ENCODE results near the gene TMEM51.

The TMEM51 gene

DNA sequence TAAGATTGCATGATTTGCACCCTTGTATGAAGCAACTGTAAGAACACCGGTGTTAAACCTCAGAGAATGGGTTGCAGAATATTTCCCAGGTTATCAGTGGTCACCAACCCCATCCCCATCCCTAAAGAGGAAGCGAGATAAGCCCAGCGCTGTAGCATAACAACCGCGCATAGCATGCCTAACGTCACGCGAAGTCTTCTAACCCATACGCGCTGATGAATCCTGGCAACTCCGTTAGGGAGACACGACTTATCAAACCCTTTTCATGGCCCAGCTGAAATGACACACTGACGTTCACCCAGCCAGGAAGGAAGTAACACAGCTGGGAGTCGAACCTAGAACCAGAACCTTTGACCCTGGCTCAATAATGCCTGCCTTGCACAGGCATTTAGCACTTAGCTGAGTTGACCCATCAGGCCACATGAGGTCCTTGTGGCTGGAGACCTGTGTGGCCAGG lies 24.2 kb downstream of the TMEM51 start:
- DNase-seq (ENCODE audit: low spot score): no peak

DNA sequence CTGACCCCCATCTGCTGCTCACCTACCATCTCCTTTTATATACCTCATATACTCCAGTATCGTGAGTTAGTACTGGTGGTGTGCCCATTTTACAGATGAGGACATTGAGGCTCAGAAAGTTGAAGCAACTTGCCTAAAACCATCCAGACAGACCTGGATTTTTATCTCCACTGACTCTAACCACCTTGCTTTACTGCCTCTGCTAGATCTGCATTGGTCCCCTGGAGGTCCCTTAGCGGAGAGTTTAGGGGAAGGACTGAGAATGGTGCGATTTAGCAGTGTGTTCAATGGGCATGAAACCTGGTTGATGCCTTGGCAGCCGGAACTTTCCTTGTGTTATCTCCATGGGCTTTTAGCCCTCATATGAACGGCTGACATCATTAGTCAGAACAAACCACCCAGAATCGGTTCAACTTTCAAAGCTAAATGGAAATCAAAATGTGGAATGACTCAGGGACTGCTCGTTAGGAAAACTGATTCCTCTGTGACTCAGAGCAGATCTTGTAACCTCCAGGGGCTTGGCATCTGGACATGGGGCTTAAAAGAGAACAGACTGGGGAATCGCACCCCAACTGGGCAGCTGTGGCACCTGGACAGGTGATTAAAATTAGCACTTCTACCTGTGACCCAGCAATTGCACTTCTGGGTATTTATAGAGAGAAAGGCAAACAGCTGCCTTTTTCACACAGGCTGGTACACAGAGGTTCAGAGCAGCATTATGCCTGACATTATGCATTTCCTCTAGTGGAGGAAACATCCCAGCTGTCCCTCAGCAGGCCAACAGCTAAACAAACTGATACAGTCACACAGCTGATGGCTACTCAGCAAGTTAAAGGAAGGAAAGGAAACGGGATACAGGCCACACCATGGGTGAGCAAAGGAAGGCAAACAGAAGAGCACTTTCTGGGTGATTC lies 25.3 kb downstream of the TMEM51 start:
- DNase-seq (ENCODE audit: low spot score): no peak

GRCh38 chr1:15179485-15179883 lies 25.9 kb downstream of the TMEM51 start:
- DNase-seq (ENCODE audit: low spot score): no peak

DNA sequence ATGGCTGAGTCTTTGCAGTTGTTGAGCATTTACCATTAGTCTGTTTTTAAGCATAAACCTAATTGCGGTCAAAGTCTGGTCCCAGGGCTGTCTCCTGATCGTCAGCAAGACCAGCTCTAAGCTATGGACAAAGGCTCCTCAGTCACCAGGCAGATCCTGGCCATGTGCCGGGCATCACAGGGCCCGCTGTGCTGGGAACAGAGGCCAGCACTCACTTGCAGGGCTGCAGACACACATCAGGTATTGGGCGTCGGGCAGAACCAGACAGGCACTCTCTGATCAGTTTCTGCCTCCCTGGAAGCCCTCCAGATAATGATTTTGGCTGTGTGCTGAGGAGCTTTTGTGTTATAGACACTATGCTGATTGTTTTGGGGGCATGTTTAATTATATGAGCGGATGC lies 26.6 kb downstream of the TMEM51 start:
- peak; percentile 77 for DNase-seq (ENCODE audit: low spot score)

DNA sequence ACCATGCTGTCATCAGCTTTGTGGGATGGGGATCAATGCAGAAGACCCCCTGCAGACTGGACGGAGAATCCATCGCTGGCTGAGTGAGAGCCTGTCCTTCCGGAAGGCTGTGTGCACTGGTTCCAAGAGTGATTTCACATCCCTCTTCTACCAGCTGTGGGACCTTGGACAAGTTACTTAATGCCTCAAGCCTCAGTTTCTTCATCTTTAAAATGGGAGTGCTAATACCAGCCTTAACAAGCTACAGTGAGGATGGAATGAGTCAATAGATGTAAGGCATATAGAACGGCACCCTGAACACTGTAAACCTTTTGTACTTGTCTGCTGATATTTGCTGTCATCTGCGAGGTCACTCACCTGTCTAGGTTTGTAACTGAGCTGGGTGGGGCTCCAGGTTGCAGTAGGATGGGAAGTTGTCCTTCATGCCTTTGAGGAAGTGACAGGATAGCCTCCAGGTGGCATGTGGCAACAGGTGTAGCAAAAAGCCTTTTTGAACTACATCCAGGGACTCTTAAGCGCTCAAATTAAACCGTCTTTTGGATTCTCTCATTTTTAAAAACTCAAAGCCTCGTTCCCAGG lies 27.5 kb downstream of the TMEM51 start:
- no peak for DNase-seq (ENCODE audit: low spot score)

DNA sequence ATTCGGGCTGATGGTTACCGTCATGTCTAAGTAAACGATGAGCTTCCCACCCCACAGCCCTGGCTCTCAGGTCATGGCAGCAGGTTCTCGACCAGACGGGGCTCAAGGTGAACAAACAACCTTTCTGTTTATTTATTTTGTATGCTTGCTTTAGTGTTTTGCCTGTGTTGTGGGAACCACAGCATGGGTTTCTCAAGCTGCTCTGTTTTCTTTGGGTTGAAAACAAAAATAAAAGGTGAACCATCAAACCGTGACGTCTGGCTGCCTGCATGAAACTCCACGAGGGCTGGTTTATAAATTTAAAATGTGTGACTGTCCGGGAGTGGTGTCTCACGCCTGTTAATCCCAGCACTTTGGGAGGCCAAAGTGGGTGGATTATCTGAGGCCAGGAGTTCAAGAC lies 28.0 kb downstream of the TMEM51 start:
- DNase-seq (ENCODE audit: low spot score): no peak

- DNase-seq (ENCODE audit: low spot score): no peak
Measured at GRCh38 chr1:15184436-15185241, 31.1 kb downstream of the TMEM51 start.

- no peak for DNase-seq (ENCODE audit: low spot score)
Measured at GRCh38 chr1:15185617-15186016, 32.1 kb downstream of the TMEM51 start.

GRCh38 chr1:15186073-15186845 lies 32.7 kb downstream of the TMEM51 start:
- no peak for DNase-seq (ENCODE audit: low spot score)

- DNase-seq (ENCODE audit: low spot score): no peak
Measured at GRCh38 chr1:15186846-15187151, 33.3 kb downstream of the TMEM51 start.

- no peak for DNase-seq (ENCODE audit: low spot score)
Measured at GRCh38 chr1:15187175-15188129, 33.9 kb downstream of the TMEM51 start.

GRCh38 chr1:15188130-15188524 lies 34.6 kb downstream of the TMEM51 start:
- DNase-seq (ENCODE audit: low spot score): peak; percentile 74

- DNase-seq (ENCODE audit: low spot score): no peak
Measured at GRCh38 chr1:15188678-15189077, 35.1 kb downstream of the TMEM51 start.

- no peak for DNase-seq (ENCODE audit: low spot score)
Measured at GRCh38 chr1:15189692-15190370, 36.3 kb downstream of the TMEM51 start.

- DNase-seq (ENCODE audit: low spot score): no peak
Measured at GRCh38 chr1:15191267-15191666, 37.7 kb downstream of the TMEM51 start.

- DNase-seq (ENCODE audit: low spot score): no peak
Measured at GRCh38 chr1:15191770-15192169, 38.2 kb downstream of the TMEM51 start.

DNA sequence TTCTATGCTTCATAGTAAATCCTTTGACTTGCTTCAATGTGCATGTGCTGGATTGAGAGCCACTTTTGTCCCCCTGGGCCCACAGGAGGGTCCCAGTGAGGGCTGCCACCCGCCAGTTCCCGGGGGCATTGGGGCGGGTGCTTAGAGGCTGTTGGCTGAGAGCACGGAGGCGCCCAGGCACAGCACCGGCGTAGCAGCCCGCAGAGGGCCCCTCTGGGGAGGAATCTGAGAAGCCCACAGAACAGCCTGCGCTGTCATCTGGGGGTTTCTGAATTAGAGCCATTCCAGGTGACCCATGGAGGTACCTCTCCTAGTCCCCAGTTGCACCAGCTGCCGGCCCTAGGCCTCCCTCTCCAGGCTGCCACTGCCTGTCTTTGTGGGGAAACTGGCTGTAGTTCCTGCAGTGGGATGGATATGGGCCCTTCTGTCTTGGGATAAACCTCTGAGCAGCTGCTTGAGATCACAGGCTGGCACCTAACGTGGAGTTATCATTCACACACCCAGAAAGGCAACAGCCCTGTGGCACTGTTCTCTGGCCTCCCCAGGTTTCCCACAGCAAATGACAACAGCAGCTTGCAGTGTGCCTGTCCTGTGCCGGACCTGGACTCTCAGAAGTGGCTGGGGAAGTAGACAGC lies 39.5 kb downstream of the TMEM51 start:
- DNase-seq (ENCODE audit: low spot score): no peak

DNA sequence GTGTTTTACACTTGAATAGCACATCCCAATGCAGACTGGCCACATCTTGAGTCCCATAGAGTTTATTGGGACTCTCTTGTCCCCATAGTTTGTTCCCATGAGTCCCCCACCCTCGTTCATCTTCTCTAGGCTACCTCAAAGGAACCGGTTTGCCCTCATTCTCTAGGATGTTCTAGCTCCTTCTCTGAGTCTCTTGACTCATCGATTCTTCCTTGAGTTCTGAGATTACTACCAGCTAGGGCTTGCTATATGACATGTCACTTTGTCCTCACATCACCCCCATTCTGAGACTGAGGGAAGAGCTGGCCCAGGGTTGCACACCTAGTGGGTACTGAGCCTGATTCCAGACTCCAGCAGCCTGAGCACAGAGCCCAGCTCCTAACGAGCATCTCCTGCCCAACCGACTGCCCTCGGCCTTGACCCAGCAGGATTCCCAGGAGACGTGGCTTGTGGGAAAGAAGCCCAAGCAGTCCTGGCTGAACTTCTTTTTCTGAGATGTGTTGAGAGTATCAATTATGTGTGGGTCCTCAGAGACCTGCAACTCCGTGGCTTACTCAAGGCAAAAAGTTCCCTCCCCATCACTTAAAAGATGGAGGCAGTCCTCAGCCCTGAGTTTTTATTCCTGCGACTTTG lies 42.0 kb downstream of the TMEM51 start:
- DNase-seq (ENCODE audit: low spot score): no peak

- DNase-seq (ENCODE audit: low spot score): no peak
Measured at GRCh38 chr1:15196069-15196468, 42.5 kb downstream of the TMEM51 start.
